GM03348 (cell line): Measurements from ENCODE around the gene ZNF787.
"Not testable (repeated sequence)": the region's sequence is repeated elsewhere in the genome, so short reads cannot be mapped to it uniquely, and the experiment has no call there.

Source experiments
- DNase-seq: peaks from one replicate; pipeline ENCODE4 v3.0.0; 2012; ENCODE audit warnings: low spot score

The ZNF787 gene

GRCh38 chr19:56120002-56120370 lies 1.1 kb downstream of the ZNF787 start:
- no peak for DNase-seq

- DNase-seq, result peak; percentile 67
Measured at GRCh38 chr19:56119582-56119978, 1.5 kb downstream of the ZNF787 start.

GRCh38 chr19:56118666-56119581 lies 2.2 kb downstream of the ZNF787 start:
- no peak for DNase-seq

- DNase-seq, result no peak
Measured at GRCh38 chr19:56117889-56118288, 3.2 kb downstream of the ZNF787 start.

- no peak for DNase-seq
Measured at GRCh38 chr19:56117376-56117884, 3.7 kb downstream of the ZNF787 start.

GRCh38 chr19:56116606-56117005 lies 4.5 kb downstream of the ZNF787 start:
- no peak for DNase-seq

GRCh38 chr19:56115490-56115889 lies 5.6 kb downstream of the ZNF787 start:
- no peak for DNase-seq

- DNase-seq, result no peak
Measured at GRCh38 chr19:56114778-56115110, 6.4 kb downstream of the ZNF787 start.

- DNase-seq, result no peak
Measured at GRCh38 chr19:56114051-56114777, 6.9 kb downstream of the ZNF787 start.

- DNase-seq, result no peak
Measured at GRCh38 chr19:56113074-56113632, 7.9 kb downstream of the ZNF787 start.

GRCh38 chr19:56112313-56112709 lies 8.8 kb downstream of the ZNF787 start:
- DNase-seq, result no peak

- DNase-seq, result no peak
Measured at GRCh38 chr19:56111601-56112312, 9.3 kb downstream of the ZNF787 start.

GRCh38 chr19:56110515-56111448 lies 10.3 kb downstream of the ZNF787 start:
- DNase-seq, result no peak

- DNase-seq, result peak; percentile 38
Measured at GRCh38 chr19:56109226-56109625, 11.9 kb downstream of the ZNF787 start.

GRCh38 chr19:56108447-56109195 lies 12.5 kb downstream of the ZNF787 start:
- DNase-seq, result peak; percentile 75

- DNase-seq, result no peak
Measured at GRCh38 chr19:56107626-56108351, 13.3 kb downstream of the ZNF787 start.

- DNase-seq, result no peak
Measured at GRCh38 chr19:56106993-56107392, 14.1 kb downstream of the ZNF787 start.

GRCh38 chr19:56106397-56106849 lies 14.7 kb downstream of the ZNF787 start:
- no peak for DNase-seq

- not testable (repeated sequence) for DNase-seq
Measured at GRCh38 chr19:56105831-56106396, 15.2 kb downstream of the ZNF787 start.
